ENCODE results near the gene OTUD7B.

Gene OTUD7B

DNA sequence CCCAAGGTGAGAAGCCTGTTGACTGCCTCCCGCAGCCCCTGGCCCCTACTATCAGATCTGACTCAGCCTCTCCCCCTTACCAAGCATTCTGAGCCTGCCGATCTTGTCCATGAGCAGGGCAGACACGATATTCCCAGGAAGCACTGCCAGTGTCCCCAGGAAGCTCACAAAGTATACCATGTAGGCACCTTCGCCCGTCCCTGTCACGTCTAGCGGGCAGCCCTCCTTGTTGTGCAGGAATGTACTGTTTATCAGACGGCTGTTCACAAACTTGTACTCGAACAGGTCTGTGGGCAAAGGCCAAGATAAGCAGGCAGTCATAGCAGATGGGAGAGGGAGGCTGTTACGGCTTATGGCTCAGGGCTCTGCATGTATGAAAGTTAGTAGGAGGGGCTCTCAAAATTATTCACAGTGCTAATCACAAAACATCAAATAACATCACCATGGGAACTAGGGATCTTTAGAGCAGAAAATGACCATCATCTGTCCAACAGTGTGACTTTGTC, 103.9 kb downstream of the OTUD7B start:
- H3K4me3 ChIP-seq (ENCODE audit: low read depth, low read length): no peak overlapping the region
- in situ Hi-C loops (cut with HindIII; ENCODE audit: low sequenced_read_pairs): no loop called here
- no peak for DNase-seq (ENCODE audit: low read depth)
- TF ChIP-seq, protein P1, sequence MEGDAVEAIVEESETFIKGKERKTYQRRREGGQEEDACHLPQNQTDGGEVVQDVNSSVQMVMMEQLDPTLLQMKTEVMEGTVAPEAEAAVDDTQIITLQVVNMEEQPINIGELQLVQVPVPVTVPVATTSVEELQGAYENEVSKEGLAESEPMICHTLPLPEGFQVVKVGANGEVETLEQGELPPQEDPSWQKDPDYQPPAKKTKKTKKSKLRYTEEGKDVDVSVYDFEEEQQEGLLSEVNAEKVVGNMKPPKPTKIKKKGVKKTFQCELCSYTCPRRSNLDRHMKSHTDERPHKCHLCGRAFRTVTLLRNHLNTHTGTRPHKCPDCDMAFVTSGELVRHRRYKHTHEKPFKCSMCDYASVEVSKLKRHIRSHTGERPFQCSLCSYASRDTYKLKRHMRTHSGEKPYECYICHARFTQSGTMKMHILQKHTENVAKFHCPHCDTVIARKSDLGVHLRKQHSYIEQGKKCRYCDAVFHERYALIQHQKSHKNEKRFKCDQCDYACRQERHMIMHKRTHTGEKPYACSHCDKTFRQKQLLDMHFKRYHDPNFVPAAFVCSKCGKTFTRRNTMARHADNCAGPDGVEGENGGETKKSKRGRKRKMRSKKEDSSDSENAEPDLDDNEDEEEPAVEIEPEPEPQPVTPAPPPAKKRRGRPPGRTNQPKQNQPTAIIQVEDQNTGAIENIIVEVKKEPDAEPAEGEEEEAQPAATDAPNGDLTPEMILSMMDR (IDR thresholded peaks at IDR 0.05; ENCODE audit: low read depth, low read length, missing control alignments): no peak

DNA sequence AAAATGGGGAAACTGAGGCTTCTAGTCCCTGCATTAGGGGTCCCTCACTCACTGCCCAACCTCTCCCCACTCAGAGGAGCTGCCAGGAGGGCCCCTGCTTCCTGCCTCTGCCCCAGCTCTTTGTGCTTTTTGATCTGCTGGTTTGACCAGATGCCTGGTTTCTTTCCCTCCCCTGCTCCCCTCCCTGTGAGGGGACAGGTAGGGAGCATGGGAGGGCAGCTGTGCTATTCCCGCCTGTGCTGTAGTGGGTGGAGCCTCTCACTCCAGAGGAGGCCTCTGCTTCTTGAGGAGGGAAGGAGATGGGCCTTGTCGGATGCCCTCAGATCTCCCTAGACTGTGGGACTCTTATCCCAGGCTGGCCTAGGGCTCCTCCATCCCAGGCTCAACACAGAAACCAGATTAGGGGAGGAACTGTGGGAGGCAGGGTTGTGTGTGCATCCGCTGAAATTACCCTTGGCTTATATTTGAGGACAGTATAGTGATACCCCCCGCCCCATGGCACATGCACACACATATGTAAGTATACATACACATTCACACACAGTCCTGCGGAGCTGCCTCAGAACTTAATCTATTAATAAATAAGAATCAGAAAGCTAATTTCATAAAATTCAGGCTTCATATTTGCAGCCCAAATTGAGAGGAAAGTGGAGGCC, 106.6 kb downstream of the OTUD7B start:
- no peak overlapping the region for H3K4me3 ChIP-seq (ENCODE audit: low read depth, low read length)
- in situ Hi-C loops (cut with HindIII; ENCODE audit: low sequenced_read_pairs): no loop called here
- TF ChIP-seq, protein P1 (IDR thresholded peaks at IDR 0.05; ENCODE audit: low read depth, low read length, missing control alignments): no peak
- DNase-seq (ENCODE audit: low read depth): no peak

DNA sequence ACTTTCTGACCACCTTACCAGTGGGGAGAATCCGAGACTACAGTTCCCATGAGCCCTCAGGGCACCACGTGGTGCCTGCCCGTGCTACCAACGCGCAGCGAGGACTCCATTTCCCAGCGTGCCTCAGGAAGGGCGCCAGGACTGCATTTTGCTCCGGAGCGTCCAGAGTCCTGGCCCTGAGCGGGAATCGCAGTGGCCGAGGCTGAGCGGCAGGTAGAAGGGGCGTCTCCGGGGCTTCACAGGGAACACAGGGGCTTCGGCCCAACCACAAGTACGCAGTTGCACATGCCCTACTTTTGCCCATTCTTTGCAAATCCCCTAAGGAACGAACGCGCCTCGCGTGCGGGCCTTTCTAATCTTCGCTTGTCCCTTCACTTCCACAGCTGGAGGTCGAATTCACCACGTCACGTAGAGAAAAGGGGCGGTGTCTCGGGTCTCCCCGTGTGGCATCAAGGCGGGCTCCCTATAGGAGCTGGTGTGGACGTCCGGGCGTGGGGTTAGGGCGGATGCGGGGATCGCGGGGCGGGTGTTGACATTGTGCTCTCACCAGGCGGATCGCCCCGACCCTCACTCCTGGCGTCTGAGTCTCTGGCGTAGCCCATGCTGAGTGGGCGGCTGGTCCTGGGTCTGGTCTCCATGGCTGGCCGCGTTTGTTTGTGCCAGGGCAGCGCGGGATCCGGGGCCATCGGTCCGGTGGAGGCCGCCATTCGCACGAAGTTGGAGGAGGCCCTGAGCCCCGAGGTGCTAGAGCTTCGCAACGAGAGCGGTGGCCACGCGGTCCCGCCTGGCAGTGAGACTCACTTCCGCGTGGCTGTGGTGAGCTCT, 110.9 kb downstream of the OTUD7B start, which contains the start of gene BOLA1:
Gene BOLA1, plus strand, starts transcription at position 109 of the 825 bp plus-strand sequence. Its CDS starts 492 bp downstream, at position 601.
- TF ChIP-seq, protein P1 (IDR thresholded peaks at IDR 0.05; ENCODE audit: low read depth, low read length, missing control alignments): no peak
- peak; percentile 79 for DNase-seq (ENCODE audit: low read depth)
- in situ Hi-C loops (cut with HindIII; ENCODE audit: low sequenced_read_pairs): no loop called here
- peak within 1 kb of the TSS; percentile 53 for H3K4me3 ChIP-seq (ENCODE audit: low read depth, low read length)

DNA sequence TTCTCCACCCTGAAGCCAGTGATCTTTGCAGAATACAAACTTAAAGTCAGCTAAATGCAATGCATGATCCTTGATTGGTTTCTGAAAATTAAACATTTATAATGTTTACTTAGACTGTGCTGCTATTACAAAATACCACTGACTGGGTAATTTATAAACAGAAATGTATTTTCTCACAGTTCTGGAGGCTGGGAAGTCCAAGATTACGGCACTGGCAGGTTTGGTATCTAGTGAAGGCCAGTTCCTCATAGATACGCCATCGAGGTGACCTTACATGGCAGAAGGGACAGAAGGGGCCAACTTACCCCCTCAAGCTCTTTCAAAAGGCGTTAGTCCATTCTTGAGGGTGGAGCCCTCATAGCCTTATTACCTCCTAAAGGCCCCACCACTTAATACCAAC, 114.0 kb downstream of the OTUD7B start:
- TF ChIP-seq, protein P1 (IDR thresholded peaks at IDR 0.05; ENCODE audit: low read depth, low read length, missing control alignments): no peak
- H3K4me3 ChIP-seq (ENCODE audit: low read depth, low read length): no peak overlapping the region
- in situ Hi-C loops (cut with HindIII; ENCODE audit: low sequenced_read_pairs): no loop called here
- no peak for DNase-seq (ENCODE audit: low read depth)

DNA sequence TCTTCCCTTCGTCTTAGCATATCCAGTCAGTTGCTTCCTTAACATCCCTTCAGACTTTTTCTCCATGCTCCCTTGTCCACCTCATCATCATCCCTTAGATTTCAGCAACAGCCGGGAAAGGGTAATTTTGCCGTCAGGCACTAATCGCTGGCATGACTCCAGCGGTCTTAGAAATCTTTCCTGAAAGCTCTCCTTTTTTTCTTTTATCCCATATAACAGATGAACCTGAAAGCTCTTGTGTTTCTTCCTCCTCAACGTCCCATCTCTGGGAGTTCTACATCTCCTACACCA, 121.6 kb downstream of the OTUD7B start:
- DNase-seq (ENCODE audit: low read depth): no peak
- in situ Hi-C loops (cut with HindIII; ENCODE audit: low sequenced_read_pairs): no loop called here
- TF ChIP-seq, protein P1 (IDR thresholded peaks at IDR 0.05; ENCODE audit: low read depth, low read length, missing control alignments): no peak
- H3K4me3 ChIP-seq (ENCODE audit: low read depth, low read length): peak overlapping the region; percentile 51

DNA sequence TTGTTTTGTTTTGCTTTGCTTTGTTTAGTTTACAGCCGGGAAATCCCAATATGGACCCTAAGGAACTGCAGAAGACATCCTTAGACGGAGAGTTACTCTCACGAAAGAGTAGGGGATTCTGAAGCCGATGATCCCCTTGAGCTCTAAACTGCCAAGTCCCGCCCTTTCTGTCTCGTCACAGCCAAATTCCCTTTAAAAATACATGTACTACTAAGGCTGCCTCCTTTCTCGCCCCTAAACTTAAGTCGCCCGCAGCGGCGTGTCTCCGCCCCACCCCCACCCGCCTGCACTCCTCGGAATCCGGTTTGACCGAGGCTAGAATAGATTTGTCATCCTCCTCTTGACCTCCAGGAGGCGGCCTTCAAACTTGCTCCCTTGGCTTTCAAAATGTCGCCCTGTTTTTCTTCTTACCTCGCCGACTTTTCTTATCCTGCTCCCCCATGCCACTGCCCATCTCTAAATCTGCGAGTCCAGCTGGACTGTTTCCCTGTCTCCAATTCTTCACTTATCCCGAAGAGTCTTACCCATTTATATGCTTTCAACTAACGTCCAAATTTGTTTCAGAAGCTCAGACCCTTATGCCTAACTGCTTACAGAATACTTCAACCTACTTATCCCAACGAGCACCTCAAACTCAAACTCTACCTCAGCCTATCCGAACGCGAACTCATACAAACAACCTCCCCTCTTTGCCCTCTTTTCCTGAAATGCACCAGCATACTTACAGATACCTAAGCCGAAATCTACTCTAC, 122.1 kb downstream of the OTUD7B start:
- TF ChIP-seq, protein P1 (IDR thresholded peaks at IDR 0.05; ENCODE audit: low read depth, low read length, missing control alignments): peak; percentile 56
- in situ Hi-C loops (cut with HindIII; ENCODE audit: low sequenced_read_pairs): no loop called here
- DNase-seq (ENCODE audit: low read depth): peak; percentile 67
- peak overlapping the region; percentile 51 for H3K4me3 ChIP-seq (ENCODE audit: low read depth, low read length)

Data from astrocyte of the cerebellum (primary cell).